Parathyroid adenoma (tissue), 2 donors: ENCODE measurements around the gene RHBDD2.
A peak's percentile ranks its signal among the peaks of the same experiment; 100 is the strongest.
"Not testable (repeated sequence)": the region's sequence is repeated elsewhere in the genome, so short reads cannot be mapped to it uniquely, and the experiment has no call there.

Experiments
- H2AFZ ChIP-seq: fragments of 300-600 bp; sonication (generic); one replicate; pipeline ENCODE4 v1.7.0; 2017; ENCODE audit warnings: antibody characterized with exemption, mild to moderate bottlenecking
- H3K27ac ChIP-seq: fragments of 300-600 bp; sonication (generic); one replicate; pipeline ENCODE4 v1.7.0; 2017
- H3K27me3 ChIP-seq: fragments of 300-600 bp; sonication (generic); one replicate; pipeline ENCODE4 v1.7.0; 2017; ENCODE audit warnings: low read length; ENCODE audit not compliant: control insufficient read depth, insufficient read depth
- H3K36me3 ChIP-seq: fragments of 300-600 bp; sonication (generic); one replicate; pipeline ENCODE4 v1.7.0; 2017; ENCODE audit warnings: low read length; ENCODE audit not compliant: control insufficient read depth, insufficient read depth
- H3K4me1 ChIP-seq: fragments of 300-600 bp; sonication (generic); one replicate; pipeline ENCODE4 v1.7.0; 2017; ENCODE audit warnings: control low read depth
- H3K4me2 ChIP-seq: fragments of 300-600 bp; sonication (generic); one replicate; pipeline ENCODE4 v1.7.0; 2017; ENCODE audit warnings: low read length
- H3K4me3 ChIP-seq: fragments of 300-600 bp; sonication (generic); one replicate; pipeline ENCODE4 v1.7.0; 2017; ENCODE audit warnings: low read depth, low read length
- H3K79me2 ChIP-seq: fragments of 300-600 bp; sonication (generic); one replicate; pipeline ENCODE4 v1.7.0; 2017; ENCODE audit warnings: control low read depth
- H3K9ac ChIP-seq: fragments of 300-600 bp; sonication (generic); one replicate; pipeline ENCODE4 v1.7.0; 2017; ENCODE audit warnings: mild to moderate bottlenecking
- H3K9me3 ChIP-seq: fragments of 300-600 bp; sonication (generic); one replicate; pipeline ENCODE4 v1.7.0; 2017; ENCODE audit warnings: low read length; ENCODE audit not compliant: control insufficient read depth
- CTCF ChIP-seq: fragments of 300-600 bp; sonication (generic); IDR thresholded peaks from one replicate; pipeline ENCODE4 v1.7.0; 2017; ENCODE audit warnings: antibody characterized with exemption, mild to moderate bottlenecking
- donor health status: primary hyperparathyroidism.

RHBDD2 gene

GRCh38 chr7:75878769-75879611 is at the start of gene RHBDD2:
TSS of gene RHBDD2 (plus strand) at chr7:75879034. CDS start at chr7:75879083, 49 bp downstream.
- Histone ChIP-seq H3K4me2 (peak within 1 kb of the TSS; percentile 88), H3K4me3 (peak within 1 kb of the TSS; percentile 81), H3K4me1 (peaks cover 49% of the 10 kb centered on the region), H3K9me3 (no peaks in the 10 kb centered on the region), H3K27ac (peak within 1 kb of the TSS; percentile 99), H3K36me3 (no peaks in the 10 kb centered on the region), H3K27me3 (no peaks in the 10 kb centered on the region), H2AFZ (peak within 1 kb of the TSS; percentile 71), H3K9ac (peak within 1 kb of the TSS; percentile 98), H3K79me2 (peaks cover 39% of the 10 kb centered on the region)
- TF ChIP-seq CTCF: peak; percentile 39

- H3K27ac ChIP-seq, H3K36me3 ChIP-seq, H3K4me3 ChIP-seq, H3K4me1 ChIP-seq, H3K9ac ChIP-seq, H3K9me3 ChIP-seq, H2AFZ ChIP-seq, H3K79me2 ChIP-seq, H3K27me3 ChIP-seq, H3K4me2 ChIP-seq: not testable (repeated sequence)
Observed at GRCh38 chr7:75829656-75830055, 49.2 kb upstream of the RHBDD2 start.

GRCh38 chr7:75830978-75831377 is 47.9 kb upstream of the RHBDD2 start:
- TF ChIP-seq CTCF: no peak
- Histone ChIP-seq H3K27ac (no peak overlapping the region), H3K4me1 (no peaks in the 10 kb centered on the region), H3K9ac (no peak overlapping the region), H3K27me3 (no peaks in the 10 kb centered on the region), H3K4me2 (no peak overlapping the region), H3K4me3 (no peak overlapping the region), H3K36me3 (no peaks in the 10 kb centered on the region), H3K9me3 (no peaks in the 10 kb centered on the region), H3K79me2 (no peaks in the 10 kb centered on the region), H2AFZ (no peak overlapping the region)

- not testable (repeated sequence) for H3K79me2 ChIP-seq, H3K4me3 ChIP-seq, H3K9me3 ChIP-seq, H2AFZ ChIP-seq, H3K36me3 ChIP-seq, H3K27ac ChIP-seq, H3K27me3 ChIP-seq, H3K4me1 ChIP-seq, H3K4me2 ChIP-seq, H3K9ac ChIP-seq
Observed at GRCh38 chr7:75833662-75834061, 45.2 kb upstream of the RHBDD2 start.

- H2AFZ ChIP-seq: no peak overlapping the region
- H3K27me3 ChIP-seq: no peaks in the 10 kb centered on the region
- no peak overlapping the region for H3K4me3 ChIP-seq
- no peak overlapping the region for H3K9ac ChIP-seq
- H3K9me3 ChIP-seq: no peaks in the 10 kb centered on the region
- no peaks in the 10 kb centered on the region for H3K36me3 ChIP-seq
- no peak overlapping the region for H3K4me2 ChIP-seq
- H3K27ac ChIP-seq: no peak overlapping the region
- no peaks in the 10 kb centered on the region for H3K79me2 ChIP-seq
- H3K4me1 ChIP-seq: no peaks in the 10 kb centered on the region
- TF ChIP-seq CTCF: no peak
Observed at GRCh38 chr7:75835688-75836285, 43.0 kb upstream of the RHBDD2 start.
